ENCODE data around the gene ADRM1.

The ADRM1 gene

DNA sequence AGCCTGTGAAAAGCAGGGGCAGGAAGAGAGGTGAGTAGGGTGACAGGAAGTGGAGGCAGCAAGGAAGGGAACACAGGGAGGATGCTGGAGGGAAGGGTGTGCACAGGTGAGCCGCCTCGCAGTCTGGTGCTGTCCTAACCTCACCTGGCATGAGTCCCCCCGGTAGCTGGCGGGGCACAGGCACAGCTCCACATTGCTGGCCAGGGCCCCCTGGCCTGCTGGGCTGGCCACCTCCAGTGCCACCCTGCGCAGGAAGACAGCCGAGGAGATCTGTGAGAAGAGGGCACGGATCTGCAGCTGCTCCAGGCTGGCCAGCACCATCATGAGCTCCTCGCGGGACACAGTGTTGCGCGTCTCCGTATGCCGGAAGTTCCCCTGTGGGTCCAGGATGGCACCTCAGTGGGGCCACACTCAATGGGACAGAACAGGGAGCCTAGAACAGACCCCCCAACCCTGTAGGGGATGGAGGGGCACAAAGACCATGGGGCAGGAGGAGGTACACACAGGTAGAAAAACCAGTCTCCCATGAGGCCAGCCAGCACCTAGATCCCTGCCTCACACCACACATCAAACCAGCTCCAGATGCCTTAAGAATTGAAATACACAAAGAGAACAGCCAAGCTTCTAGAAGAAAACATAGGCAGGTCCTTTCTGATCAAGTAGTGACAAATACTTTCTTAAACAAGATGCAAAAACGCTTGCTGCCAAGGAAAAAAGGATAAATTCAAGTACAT is 22.5 kb downstream of the ADRM1 start:
- no peak for DNase-seq

DNA sequence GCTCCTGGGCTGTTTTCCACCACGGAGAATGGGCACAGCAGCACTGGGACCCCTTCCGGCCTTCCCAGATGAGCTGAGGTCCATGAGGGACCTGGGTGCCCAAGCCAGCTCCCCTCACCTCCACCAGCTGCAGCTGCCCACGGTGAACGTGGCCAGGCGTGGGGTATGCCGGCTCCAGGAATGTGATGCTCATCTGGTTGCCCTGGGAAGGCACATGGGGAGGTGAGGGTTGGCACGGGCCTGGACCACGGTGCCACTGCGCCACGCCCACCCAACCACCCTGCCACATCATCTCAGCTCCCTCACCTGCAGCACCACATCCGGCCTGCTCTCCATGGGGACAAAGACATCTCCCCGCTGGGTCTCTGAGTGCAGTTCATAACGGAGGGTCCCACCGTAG is 23.8 kb downstream of the ADRM1 start:
- DNase-seq: no peak

DNA sequence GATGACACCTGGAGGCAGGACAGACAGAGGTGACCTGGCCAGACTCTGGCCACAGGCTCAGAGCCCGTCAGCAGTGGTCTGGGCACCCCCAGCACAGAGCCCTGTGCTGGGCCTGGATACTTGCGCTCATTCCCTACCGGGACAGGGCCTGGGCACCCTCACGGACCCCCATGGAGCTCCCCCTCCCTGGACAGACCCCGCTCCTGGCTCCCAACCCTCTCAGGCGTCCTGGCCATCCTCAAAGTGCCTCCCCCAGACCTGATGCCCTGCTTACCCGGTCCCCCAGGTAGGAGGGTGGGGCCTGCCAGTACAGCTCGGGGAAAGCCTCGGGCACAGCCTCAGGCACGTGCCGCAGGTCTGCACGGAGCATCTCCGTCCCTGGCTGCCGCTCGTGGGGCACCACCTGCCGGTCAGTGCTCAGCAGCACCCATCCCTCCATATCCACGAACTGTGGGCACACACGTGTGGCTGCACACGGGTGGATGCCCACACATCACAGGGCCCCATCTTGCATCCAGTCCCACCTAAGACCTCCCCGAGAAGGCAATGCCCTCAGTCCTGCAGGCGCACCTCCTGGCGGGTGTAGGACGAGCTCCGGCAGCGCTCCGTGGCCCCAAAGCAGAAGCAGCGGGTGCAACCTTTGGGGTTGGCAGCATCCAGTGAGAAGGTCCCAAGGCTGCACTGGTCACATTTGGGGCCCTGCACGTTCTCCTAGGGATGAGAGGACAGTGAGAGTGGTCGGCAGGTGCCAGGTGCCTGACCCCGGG is 24.3 kb downstream of the ADRM1 start:
- no peak for DNase-seq

- no peak for DNase-seq
Observed at GRCh38 chr20:62327726-62328495, 25.1 kb downstream of the ADRM1 start.

- no peak for DNase-seq
Observed at GRCh38 chr20:62328684-62329388, 26.0 kb downstream of the ADRM1 start.

DNA sequence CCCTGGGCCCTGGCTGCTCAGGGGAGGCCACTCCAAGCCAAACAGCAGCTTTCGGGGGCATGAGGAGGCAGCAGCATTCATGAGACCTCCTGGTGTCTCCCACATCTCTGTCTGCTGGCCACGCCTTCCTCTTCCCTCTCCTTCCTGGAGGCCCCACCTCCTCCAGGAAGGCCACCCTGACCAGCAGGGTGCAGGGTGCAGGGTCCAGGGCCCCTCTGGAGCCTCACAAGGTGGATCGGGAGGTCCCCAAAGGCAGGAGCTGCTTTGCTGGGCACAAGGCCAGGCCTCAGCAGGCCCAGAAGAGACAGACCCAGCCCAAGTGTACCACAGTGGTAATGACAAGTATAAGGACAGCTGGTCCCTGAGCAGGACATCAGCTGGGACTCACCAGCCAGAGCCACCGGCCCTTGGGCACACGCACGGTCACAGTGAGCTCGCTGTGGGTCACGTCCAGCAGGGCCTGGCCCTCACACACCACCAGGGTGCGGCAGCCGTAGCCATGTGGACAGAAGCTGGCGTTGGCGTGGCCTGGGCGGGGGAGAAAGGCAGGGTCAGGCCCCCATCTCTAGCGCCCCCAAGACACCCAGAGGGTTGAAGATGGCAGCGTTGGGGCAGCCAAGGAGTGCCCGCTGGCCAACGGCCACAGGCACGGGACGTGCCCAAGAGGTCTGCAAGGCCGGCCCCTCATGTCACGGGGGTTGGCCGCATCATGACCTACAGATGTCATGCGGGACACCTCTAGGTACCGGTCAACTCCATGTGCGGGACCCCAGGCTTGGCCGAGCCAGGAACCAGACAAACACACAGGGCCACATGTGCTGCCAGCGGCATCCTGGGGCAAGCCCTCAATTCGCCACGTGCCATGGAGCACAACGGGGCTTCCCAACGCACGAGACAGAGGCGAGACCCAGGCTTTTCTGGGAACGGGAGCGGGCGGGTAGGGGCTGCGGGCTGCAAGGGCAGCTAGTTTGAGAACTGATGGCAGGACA is 26.9 kb downstream of the ADRM1 start:
- DNase-seq: no peak

GRCh38 chr20:62330576-62331317 is 27.9 kb downstream of the ADRM1 start:
- no peak for DNase-seq

DNA sequence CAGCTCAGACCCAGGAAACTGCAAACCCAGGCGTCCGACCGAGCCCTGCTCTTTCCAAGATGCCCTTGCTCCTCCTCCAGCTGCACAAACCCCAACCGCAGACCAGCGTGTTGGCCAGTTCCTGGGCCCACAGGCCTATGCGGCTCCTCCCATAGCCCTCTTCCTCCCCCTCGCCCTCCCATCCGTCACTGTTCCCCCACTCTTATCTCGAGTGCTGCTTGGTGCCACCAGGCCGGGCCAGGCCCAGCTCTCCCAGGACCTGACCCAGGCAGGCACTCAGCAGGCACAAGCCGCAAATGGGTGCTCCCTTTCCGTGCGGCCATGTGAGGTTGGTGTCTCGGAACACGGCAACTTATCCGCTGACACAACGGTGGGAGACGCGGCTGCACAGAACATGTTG is 28.6 kb downstream of the ADRM1 start:
- DNase-seq: no peak

DNA sequence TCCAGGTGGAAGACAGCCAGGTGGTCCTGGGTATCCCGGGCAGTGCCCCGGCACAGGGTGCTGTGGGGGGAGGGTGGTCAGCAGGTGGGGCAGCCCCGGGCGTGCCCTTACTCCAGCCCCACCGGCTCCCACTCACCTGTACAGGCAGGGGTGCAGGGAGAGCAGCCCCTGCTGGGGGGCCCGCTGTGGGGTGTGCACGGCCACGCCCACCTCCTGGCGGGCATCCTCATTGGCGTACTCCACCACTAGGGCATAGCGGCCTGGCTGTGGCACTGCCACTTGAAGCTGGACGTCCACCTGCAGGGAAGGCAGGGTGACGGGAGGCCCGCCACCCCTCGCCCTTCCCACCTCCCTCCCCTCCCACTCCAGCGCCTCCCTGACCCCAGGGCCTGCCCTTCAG is 29.6 kb downstream of the ADRM1 start:
- DNase-seq: no peak

DNA sequence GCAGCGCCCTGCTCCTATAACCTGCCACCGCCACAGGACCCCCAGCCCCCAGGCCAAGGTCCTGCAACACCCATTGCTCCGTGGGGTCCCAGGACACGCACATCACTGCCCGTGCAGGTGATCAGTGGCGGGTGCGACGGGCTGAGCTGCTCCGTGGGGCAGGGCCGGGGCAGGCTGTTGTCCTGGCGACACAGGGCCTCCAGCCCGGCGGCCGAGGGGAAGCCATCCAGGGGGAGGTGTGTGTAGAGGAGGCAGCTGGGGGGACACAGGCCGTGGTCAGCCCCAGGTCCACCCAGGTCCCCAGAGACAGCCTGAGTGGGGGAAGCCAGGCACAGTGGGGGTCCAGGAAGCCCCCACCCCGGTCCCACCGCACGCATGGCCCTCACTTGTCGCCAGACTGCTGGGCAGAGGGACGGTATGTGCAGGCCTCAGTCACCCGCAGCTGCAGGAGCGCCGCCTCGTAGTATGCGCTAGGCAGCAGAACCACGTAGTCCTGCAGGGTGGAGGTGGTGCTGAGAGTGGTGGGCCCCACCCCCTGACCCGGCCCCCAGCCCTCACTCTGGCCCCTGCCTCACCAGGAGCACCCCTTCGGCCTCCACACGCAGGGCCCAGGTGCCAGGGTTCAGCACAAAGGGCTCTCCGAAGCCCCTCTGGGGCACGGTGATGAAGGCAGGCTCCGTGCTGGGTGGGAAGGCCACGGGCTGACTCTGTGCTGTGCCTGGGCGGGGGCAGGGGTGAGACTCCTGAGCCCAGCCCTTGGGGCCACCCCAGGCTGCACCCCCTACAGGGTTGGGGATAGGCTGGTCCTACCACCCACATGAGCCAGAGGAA is 30.4 kb downstream of the ADRM1 start:
- no peak for DNase-seq

- no peak for DNase-seq
Observed at GRCh38 chr20:62333820-62334595, 31.2 kb downstream of the ADRM1 start.

DNA sequence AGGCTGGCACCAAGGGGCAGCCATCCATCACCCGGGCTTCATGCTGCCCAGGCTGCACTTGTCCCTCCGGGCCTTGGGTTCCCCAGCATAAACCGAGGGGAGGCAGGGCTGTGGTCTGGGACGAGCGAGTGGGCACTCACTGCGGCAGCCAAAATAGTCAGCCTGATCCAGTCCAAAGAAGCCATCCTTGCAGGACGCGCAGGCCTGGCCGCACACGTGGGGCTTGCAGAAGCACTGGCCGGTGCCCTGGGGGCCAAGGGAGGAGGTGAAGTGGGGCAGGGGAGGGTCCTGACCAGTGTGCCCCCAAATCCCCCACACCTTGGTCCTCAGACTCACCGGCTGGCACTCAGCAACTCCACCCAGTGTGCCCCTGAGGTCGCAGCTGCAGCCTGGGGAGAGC is 32.1 kb downstream of the ADRM1 start:
- no peak for DNase-seq

DNA sequence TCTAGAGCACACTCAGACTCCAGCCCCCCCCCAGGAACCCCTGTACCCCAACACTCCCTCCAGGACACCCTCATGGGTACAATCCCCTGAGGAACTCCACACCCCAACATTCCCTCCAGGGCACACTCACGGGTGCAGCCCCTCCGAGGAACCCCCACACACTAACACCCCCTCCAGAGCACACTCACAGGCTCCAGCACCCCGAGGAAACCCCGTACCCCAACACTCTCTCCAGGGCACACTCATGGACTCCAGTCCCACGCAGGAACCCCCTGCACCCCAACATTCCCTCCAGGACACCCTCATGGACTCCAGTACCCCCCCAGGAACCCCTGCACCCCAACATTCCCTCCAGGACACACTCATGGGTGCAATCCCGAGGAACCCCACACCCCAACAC is 32.7 kb downstream of the ADRM1 start:
- no peak for DNase-seq

- DNase-seq: no peak
Observed at GRCh38 chr20:62336329-62336728, 33.5 kb downstream of the ADRM1 start.

GRCh38 chr20:62336775-62337557 is 34.2 kb downstream of the ADRM1 start:
- no peak for DNase-seq

- DNase-seq: no peak
Observed at GRCh38 chr20:62337558-62338293, 34.9 kb downstream of the ADRM1 start.

DNA sequence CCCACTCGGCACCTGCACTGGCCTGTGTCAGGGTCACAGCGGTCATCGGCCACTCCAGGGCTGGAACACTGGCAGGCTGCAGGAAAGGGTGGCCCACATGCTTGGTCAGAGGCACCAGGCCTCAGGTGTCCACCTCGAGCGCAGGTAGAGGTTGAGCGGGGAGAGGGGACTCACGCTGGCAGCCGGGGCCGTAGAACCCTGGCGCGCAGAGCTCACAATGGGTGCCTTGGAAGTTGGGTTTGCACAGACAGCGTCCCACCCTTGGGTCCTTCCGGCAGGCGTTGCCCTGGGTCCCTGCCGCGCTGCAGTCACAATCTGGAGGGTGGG is 35.5 kb downstream of the ADRM1 start:
- DNase-seq: no peak

GRCh38 chr20:62339647-62340062 is 36.9 kb downstream of the ADRM1 start:
- DNase-seq: no peak

Data from CD4-positive, alpha-beta T cell treated with Interleukin-21 for 1 hour (primary cell).